OCI-LY1 (cell line): ENCODE results near the gene TPST2.

Source experiments
- H2AFZ ChIP-seq: fragments of 200-600 bp; sonication (generic), shearing (Covaris generic); 2 replicates; pipeline ENCODE4 v1.6.0; 2014; ENCODE audit warnings: antibody characterized with exemption, mild to moderate bottlenecking, low read length
- H3F3A ChIP-seq: fragments of 200-600 bp; sonication (generic), shearing (Covaris generic); 2 replicates; pipeline ENCODE4 v1.6.0; 2014; ENCODE audit warnings: mild to moderate bottlenecking, antibody characterized with exemption, low read length, moderate library complexity; ENCODE audit not compliant: insufficient read depth
- H3K27ac ChIP-seq: fragments of 200-600 bp; sonication (generic); 2 replicates; pipeline ENCODE4 v1.5.1; 2014; ENCODE audit warnings: low read length, mixed run types, mild to moderate bottlenecking, low read depth; ENCODE audit not compliant: poor library complexity, severe bottlenecking
- H3K27me3 ChIP-seq: fragments of 200-600 bp; sonication (generic); 2 replicates; pipeline ENCODE4 v1.6.0; 2014; ENCODE audit warnings: antibody characterized with exemption, mild to moderate bottlenecking, low read length, moderate library complexity; ENCODE audit not compliant: insufficient read depth
- H3K36me3 ChIP-seq: fragments of 200-600 bp; sonication (generic); 2 replicates; pipeline ENCODE4 v1.6.1; 2014; ENCODE audit warnings: mild to moderate bottlenecking, antibody characterized with exemption, low read length, moderate library complexity, mixed read lengths; ENCODE audit not compliant: insufficient read depth
- H3K4me1 ChIP-seq: fragments of 200-600 bp; sonication (generic); 2 replicates; pipeline ENCODE4 v1.5.1; 2014; ENCODE audit warnings: mild to moderate bottlenecking, low read length, moderate library complexity; ENCODE audit not compliant: insufficient read depth, severe bottlenecking
- H3K4me2 ChIP-seq: fragments of 200-600 bp; sonication (generic), shearing (Covaris generic); 2 replicates; pipeline ENCODE4 v1.6.1; 2014; ENCODE audit warnings: low read length
- H3K4me3 ChIP-seq: fragments of 200-600 bp; sonication (generic); 2 replicates; pipeline ENCODE4 v1.5.1; 2014; ENCODE audit warnings: low read length, low read depth, mild to moderate bottlenecking, mixed read lengths; ENCODE audit not compliant: poor library complexity, severe bottlenecking
- H3K79me2 ChIP-seq: fragments of 200-600 bp; shearing (Covaris generic); 2 replicates; pipeline ENCODE4 v1.6.1; 2016; ENCODE audit warnings: mixed run types, low read length, mixed read lengths; ENCODE audit not compliant: insufficient read depth
- H3K9ac ChIP-seq: fragments of 200-600 bp; sonication (generic), shearing (Covaris generic); 2 replicates; pipeline ENCODE4 v1.6.1; 2014; ENCODE audit warnings: mild to moderate bottlenecking, low read length, mixed read lengths
- H3K9me2 ChIP-seq: fragments of 200-600 bp; sonication (generic), shearing (Covaris generic); 2 replicates; pipeline ENCODE4 v1.6.1; 2014; ENCODE audit warnings: low read depth, mild to moderate bottlenecking, low read length, mixed read lengths
- H3K9me3 ChIP-seq: fragments of 200-600 bp; shearing (Covaris generic); 2 replicates; pipeline ENCODE4 v1.6.1; 2014; ENCODE audit warnings: low read length, mixed read lengths
- H4K20me1 ChIP-seq: fragments of 200-600 bp; sonication (generic), shearing (Covaris generic); 2 replicates; pipeline ENCODE4 v1.6.0; 2016; ENCODE audit warnings: mild to moderate bottlenecking, low read length; ENCODE audit not compliant: insufficient read depth
- EZH2 ChIP-seq: fragments of 200-600 bp; sonication (generic), shearing (Covaris generic); IDR thresholded peaks from 2 replicates; pipeline ENCODE4 v1.8.0; 2017; ENCODE audit warnings: borderline replicate concordance, mixed run types, mild to moderate bottlenecking, antibody characterized with exemption, low read length, moderate library complexity, mixed read lengths
- TF ChIP-seq, protein P1 (sequence below): fragments of 200-600 bp; sonication (generic), shearing (Covaris generic); IDR thresholded peaks from 2 replicates; pipeline ENCODE4 v1.5.1; 2017; ENCODE audit warnings: mild to moderate bottlenecking, antibody characterized with exemption, low read length, moderate library complexity, mixed read lengths

TPST2 gene

DNA sequence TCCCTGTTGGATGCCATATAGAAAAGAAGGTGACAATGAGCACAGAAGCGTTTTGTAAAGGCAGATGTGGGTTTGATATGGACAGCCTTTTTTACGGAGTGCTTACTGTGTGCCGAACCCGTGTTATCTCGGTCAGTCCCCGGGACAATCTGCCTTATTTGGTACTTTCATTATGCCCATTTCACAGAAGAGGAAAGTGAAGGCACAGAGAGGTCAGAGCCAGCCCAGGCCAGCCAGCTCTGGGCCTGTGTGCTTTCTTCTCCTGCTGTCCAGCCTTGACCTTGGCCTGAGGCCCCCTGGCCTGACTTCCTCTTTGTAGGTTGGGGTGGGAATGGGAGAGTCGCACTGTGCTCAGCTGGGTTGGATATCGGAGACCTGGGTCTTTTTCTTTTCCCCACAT, 28.5 kb upstream of the TPST2 start:
- Histone ChIP-seq H3K27me3 (no peaks in the 10 kb centered on the region), H3K9me2 (no peaks in the 10 kb centered on the region)

DNA sequence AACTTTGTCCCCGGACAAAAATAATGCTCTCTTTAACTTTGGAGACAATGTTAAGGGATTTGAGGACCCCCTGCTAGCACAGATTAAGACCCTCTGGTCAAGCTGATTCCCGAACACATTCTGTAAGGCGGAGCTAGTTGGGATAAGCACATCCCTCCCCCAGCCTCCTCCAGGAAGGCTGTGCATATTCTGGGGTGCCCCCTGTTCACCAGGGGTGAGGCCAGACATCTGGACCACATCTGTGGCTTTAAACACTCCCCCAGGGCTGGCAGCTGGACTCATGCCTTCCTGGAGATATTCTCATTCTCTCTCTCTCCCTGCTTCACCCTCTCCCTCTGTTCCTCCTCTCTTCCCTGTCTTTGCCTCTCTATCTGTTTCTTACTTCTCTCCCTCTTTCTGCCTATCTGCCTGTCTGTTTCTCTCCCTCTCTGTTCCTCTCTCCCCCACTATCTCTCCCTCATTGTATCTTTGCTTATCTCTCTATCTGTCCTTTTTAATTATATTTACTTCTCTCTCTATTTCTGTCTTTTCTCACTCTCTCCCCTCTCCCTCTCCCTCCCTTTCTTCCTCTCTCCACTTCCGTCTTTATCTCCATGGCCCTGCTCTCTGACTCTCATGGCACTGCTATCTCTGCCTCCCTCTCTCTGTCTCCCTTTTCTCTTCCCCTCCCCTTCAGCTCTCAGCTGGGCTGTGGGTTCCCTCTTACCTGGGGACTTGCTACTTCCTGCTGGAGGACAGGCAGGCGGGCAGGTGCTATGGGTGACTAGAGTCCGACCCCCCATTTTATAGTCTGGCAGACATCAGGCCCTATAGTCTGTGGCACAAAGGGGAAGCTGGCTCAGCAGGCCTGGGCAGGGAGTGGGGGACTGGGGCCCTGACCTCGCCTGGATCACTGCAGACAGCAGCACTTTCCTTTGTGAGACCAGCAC, 27.6 kb upstream of the TPST2 start, which contains the start of gene CRYBB1:
Gene CRYBB1 (minus strand): TSS at position 757 of the 929 bp plus-strand sequence. CDS start 1,708 bp downstream, outside the sequence.
- Histone ChIP-seq H3K9me3 (no peaks in the 10 kb centered on the region), H4K20me1 (no peaks in the 10 kb centered on the region), H3K79me2 (no peaks in the 10 kb centered on the region), H3K9ac (no peak within 1 kb of the TSS), H3K4me1 (peaks cover 23% of the 10 kb centered on the region), H3K27ac (no peak within 1 kb of the TSS), H3K4me3 (no peak within 1 kb of the TSS), H3F3A (no peaks in the 10 kb centered on the region), H2AFZ (no peak within 1 kb of the TSS), H3K4me2 (no peak within 1 kb of the TSS), H3K9me2 (no peaks in the 10 kb centered on the region), H3K27me3 (no peaks in the 10 kb centered on the region), H3K36me3 (no peaks in the 10 kb centered on the region)
- no peak for TF ChIP-seq EZH2
- TF ChIP-seq, protein P1, sequence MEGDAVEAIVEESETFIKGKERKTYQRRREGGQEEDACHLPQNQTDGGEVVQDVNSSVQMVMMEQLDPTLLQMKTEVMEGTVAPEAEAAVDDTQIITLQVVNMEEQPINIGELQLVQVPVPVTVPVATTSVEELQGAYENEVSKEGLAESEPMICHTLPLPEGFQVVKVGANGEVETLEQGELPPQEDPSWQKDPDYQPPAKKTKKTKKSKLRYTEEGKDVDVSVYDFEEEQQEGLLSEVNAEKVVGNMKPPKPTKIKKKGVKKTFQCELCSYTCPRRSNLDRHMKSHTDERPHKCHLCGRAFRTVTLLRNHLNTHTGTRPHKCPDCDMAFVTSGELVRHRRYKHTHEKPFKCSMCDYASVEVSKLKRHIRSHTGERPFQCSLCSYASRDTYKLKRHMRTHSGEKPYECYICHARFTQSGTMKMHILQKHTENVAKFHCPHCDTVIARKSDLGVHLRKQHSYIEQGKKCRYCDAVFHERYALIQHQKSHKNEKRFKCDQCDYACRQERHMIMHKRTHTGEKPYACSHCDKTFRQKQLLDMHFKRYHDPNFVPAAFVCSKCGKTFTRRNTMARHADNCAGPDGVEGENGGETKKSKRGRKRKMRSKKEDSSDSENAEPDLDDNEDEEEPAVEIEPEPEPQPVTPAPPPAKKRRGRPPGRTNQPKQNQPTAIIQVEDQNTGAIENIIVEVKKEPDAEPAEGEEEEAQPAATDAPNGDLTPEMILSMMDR: no peak

More for the DNA sequence above, 28.5 kb upstream of the TPST2 start:
- Histone ChIP-seq H3K4me1 (peaks cover 23% of the 10 kb centered on the region), H4K20me1 (no peaks in the 10 kb centered on the region), H3K4me2 (no peak overlapping the region), H3K9ac (no peak overlapping the region), H3K4me3 (no peak overlapping the region), H3K27ac (no peak overlapping the region), H3K36me3 (no peaks in the 10 kb centered on the region), H3K79me2 (no peaks in the 10 kb centered on the region), H3K9me3 (no peaks in the 10 kb centered on the region), H3F3A (no peaks in the 10 kb centered on the region), H2AFZ (no peak overlapping the region)
- TF ChIP-seq, protein P1: no peak
- no peak for TF ChIP-seq EZH2

DNA sequence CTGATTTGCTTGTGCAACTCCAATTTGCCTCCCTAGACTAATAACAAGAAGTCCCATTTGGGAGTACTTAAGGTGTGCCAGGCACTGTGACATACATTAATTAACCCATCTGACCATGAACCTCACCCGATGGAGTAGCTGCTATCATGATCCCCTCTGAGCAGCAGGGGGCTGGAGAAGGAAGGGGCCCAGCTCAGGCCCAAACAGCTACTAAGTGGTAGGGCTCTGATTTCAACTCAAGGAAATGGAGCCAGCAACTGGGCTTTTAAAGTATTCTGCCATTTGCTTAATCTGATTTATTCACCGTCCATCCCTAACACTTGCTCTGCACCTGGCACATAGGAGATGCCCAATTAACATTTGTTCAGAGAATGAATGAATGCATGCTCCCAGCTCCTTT, 26.7 kb upstream of the TPST2 start:
- Histone ChIP-seq H3K4me2 (no peak overlapping the region), H3K9ac (no peak overlapping the region), H2AFZ (no peak overlapping the region), H3K36me3 (no peaks in the 10 kb centered on the region), H3K9me3 (no peaks in the 10 kb centered on the region), H3K27ac (no peak overlapping the region), H3F3A (no peaks in the 10 kb centered on the region), H4K20me1 (no peaks in the 10 kb centered on the region), H3K79me2 (no peaks in the 10 kb centered on the region), H3K4me1 (peaks cover 23% of the 10 kb centered on the region), H3K27me3 (no peaks in the 10 kb centered on the region), H3K4me3 (no peak overlapping the region), H3K9me2 (no peaks in the 10 kb centered on the region)
- TF ChIP-seq, protein P1: no peak
- TF ChIP-seq EZH2: no peak
